CD4-positive, alpha-beta T cell treated with Interleukin-15 for 1 hour (primary cell): ENCODE results near the gene PSD4.
A peak's percentile ranks its signal among the peaks of the same experiment; 100 is the strongest.

ENCODE experiments used
- DNase-seq: peaks from one replicate; pipeline ENCODE4 v3.0.0-alpha.2; 2020

PSD4 gene

DNA sequence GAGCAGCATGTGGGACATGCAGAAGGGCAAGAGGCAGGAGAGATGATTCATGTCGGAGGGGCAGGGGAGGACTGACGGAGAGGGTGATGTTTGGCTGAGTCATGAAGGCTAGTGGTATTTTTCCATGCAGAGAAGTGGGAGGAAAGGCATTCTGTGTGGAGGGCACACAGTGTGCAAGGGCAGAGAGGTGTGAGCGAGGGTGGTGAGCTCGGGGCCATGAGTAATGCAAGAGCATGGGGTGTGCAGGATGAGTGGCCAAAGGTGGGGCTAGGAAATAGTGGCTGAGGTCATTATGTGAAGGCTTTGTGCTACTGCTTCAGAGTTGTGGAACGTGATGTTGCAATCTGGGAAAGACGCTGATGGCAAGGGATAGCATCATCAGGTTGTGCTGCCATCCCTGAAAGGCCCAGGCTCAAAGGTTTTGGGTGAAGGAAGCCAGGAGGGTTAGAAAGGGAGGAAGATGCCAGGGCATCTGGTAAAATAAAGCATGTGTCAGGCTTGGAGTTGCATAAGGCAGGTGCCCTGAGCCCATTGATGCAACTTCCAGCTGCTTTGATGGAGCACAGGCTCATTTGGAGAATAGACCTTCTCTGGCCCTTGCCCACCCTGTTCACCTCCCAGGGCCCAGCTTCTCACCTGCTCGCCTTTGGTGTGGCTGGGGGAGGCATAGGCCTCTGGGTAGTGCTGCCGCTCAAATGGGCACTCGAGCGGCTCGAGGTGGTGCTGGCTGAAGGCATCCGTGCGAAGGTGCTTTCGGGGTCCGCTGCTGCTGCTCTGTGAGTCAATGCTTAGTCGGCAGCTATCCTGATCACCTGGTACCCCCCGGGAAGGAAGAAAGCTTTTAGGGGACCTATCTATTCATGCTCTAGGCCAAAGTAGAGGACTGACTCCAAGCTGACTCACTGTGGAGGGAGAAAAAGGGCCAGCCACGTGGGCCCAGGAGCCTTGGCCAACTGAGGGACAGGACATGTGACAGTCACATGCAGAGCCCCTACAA lies 67.4 kb downstream of the PSD4 start:
- DNase-seq = peak; percentile 66

DNA sequence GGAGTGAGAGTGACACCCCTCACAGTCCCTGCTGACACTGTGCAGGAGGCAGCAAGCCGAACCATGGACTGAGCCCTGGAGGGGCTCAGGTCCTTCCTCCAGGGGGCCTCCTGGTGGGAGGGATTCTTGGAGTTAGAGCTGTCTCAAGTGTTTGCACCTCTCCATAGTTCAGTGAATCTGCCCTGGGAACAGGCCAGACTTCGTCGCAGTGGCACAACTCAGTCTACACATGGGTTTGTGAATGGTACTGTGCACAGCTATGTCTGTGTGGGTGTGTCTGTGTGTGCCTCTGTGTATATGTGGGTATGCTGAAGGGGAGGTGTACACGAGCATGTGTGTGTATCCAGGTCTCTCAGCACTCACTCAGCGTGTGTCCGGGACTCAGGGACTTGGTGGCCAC lies 68.6 kb downstream of the PSD4 start:
- no peak for DNase-seq

DNA sequence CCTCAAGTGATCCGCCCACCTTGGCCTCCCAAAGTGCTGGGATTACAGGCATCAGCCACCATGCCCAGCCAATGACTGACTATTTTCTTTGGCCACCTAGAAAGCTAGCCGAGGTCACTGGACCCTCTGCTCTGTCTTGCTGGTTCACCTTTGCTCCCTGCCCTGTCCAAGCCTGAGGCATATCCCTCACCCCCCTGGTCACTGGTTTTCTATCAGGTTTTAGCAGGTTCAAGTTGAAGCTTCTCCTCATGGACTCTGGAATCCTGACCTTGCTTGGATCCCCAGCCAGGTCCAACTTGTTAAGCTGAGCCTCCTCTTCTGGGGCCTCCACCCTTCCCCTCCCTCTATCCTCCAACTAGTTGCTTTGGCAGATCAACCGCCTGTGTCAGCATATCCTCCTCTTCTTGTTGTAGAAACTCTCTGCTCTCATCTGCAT lies 71.5 kb downstream of the PSD4 start:
- DNase-seq = no peak

DNA sequence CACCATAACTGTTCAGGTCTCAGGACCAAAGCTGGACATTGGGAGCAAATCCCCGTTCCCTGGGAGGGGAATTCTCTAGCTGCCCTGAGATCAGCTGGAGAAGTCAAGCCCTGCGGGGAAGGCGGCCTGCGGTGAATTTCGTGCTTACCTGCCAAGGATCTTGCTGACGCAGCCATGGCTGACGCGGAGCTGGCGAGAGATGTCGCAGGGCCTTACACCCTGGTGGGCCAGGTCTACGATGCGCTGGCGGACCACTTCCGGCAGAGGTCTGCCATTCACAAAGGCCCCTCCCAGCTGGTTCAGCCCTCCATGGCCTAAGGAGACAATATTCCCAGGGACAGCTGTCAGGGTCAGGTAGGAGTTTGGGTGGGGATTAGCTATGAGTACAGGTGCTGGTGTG lies 72.8 kb downstream of the PSD4 start:
- DNase-seq = no peak

DNA sequence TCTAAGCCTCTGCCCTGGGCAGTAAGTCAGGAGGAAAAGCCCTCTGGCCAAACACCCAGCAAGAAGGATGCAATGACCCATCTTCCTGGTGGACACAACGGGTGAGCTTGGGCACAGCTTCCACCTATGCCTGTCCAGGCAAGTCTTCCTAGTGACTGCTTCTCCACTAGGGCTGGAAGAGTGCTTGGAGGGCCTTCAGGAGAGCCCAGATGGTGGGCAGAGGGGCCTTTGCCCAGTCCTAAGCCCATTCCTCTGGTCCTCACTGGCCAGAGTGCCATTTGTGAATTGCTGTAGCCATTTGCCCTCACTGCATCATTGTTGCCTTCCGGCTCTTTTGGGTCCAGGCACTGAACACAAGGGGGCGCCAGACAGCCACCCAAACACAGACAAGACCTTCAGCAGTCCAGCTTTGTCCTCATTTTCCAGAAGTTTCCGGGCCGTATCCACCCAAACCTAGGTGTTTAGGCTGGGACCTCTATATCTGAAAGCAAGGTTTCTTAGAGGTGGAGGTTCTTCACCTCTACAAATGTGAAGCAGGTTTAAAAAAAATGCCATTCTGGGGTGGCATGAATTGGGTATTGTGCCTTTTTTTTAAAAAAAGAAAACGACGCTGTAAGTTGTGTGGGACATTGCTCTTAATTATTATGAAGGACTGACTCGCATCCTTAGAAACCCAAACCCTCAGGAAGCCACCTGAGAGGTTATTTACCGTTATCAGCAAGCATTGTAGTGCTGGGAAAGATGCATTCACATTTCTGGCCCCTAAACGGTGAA lies 75.4 kb downstream of the PSD4 start:
- DNase-seq = peak; percentile 75

DNA sequence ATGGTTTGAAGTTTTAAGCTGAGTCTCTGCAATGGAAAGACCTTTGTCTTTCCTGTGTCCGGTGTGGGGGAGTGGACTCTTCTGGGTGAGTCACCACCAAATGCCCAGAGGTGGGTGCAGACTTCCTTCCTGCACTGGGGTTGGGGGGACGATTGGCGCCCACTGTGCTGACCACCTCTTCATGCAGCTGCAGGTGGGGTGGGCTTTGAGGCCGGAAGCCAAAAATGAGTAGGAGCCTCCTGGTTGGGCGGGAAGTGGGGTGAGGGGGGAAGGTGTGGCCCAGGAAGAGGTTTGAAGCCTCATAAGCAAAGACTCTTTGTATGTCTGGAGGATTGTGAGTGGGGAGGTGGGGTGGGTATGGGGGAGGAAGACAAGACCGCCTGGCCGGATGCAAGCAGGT lies 77.3 kb downstream of the PSD4 start:
- peak; percentile 23 for DNase-seq

DNA sequence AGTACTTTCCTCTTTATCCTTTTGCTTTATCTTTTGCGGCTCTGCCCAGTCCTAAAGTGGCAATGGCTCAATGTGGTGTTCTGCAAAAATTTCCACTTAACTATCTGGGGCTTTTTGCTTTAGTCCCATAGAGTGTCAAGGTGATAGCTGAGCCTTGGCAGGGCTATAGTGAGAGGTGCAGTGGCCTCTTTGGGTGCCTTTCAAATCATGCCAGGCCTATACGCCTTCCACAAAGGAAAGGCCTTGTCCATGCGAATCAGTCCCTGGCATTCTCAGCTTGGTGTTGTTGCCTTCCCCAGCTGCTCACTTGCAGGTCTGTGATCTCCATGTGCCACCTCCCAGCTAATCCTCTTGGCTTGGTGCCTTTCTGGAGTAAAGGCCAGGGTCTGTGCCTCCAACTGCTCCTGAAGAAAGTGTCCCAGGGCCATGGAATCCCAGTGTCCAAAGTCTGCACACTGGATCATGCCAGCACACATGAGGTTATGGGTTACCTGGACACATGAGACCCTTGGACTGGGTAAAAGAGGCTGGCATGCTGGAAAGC lies 78.3 kb downstream of the PSD4 start:
- no peak for DNase-seq

DNA sequence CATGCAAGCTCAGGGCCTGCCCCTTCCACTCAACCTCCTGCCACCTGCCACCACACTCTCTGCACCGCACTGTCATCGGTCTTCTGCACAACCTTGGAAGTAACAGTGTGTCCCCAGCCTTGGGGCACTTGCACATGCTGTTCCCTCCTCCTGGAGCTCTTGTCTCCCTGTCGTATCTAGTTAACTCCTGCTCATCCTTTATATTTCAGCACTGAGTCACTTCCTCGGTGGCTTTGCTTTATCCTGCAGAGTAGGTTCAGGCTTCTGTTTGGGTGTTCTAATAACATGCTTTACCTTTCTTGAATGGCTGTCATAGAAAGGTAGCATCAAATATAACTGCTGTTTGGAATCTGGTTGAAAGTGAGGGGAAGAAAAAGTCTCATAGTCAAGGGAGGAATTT lies 79.7 kb downstream of the PSD4 start:
- DNase-seq = no peak

DNA sequence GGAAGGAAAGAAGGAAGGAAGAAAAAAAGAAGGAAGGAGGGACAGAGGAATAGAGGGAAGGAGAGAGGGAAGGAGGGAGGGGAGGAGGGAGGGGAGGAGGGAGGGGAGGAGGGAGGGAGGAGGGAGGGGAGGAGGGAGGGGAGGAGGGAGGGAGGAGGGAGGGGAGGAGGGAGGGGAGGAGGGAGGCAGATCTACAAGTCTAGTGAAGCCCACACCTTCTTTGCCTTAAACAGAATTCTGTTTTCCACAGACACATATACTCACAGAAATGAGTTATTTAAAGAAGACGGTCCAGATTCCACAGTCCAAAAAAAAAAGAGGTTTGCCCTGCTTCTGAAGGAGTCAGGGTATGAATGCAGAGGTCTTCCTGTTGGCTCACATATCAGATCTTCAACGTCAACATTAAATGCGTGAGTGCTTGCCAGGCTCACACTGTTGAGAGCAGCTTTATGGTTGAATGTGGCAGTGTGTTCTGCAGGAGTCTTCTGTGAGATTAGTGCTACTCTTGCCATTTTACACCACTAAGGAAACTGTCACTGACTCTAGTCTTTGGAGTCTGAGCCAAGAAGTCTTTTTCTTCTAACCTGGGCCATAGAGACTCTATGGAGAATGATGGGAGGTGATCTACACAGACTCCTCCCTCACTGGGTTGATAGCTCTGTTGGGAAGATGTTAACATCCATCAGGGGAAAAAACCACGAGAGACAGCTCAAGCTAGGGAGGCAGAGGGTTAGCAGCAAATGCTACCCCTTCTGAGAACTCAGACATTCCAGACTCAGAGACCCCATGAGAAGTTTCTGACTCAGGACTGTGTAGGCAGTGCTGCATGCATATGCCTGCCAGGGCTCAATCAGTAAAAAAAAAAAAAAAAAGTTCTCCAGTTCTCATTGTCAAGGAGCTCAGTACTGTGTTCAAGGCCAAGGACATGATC lies 81.6 kb downstream of the PSD4 start:
- no peak for DNase-seq

DNA sequence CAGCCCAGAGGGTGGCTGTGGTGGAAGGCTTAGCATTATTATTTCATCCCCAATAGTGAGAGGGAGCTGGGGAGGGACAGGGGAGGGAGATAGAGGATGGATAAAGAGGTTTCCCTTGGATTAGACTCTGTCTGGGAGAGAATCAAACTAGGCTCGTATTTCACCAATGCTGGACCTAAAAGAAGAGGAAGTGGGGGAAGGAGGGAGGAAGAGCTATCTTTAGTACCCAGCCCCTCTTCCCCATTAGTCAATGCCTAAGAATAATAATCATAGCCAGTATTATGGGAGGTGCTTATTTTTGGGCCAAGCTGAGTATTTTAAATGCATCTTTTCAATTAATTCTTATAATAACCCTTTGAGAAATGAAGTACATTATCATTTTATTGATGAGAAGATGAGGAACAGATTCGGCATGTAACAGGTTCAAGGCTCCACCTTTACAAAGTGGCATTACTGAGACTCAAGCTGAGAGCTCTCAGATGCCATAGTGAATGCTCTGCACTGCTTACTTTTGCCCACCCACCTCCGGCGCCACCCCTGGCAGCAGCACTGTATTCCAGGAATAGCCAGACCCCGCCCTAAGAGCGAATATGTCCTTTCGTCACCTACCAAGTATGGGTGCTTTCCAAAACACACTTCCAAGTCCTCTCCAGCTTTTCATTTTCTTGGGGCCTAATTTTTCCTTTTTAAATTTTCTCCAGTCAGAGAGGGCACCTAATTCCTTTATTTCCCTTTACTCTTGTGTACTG lies 83.9 kb downstream of the PSD4 start:
- DNase-seq = no peak

DNA sequence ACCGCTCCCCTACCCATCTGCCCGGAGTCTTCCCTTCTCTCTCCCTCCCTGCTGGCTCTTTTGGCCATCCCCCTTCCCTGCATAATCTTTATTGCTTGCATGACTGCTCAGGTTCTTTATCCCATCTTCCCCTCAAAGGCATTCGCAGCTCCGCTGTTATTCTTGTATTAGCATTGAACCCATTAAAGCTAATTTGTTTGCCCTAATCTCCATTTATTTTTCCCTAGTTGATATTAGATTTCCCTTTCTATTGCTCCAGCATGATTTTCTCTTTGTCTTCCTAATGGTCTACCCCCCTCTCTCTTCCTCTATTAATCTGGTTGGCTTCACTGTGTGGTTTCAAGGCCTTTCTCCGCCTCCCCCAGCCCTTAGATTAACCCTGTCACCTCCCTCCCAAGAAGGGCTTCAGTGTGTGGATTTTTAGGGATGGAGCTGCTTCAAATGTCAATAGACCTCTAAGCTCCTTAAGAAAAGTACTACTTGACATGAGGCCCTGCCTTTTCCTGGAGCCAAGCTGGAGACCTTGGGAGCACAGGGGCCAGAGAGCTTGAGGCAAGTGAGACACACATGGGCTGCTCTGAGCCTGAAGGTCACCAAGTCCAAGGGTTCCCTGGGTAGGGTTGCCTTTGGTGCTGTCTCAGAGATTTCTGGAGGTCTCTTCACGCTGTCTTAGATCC lies 84.8 kb downstream of the PSD4 start:
- no peak for DNase-seq
